ENCODE data around the gene USP51.
"Not testable (repeated sequence)": the region's sequence is repeated elsewhere in the genome, so short reads cannot be mapped to it uniquely, and the experiment has no call there.

GRCh38 chrX:55507699-55508098 lies 18.1 kb upstream of the USP51 start:
- not testable (repeated sequence) for TF ChIP-seq CTCF (IDR thresholded peaks at IDR 0.05); EZH2 (IDR thresholded peaks at IDR 0.05; ENCODE audit: borderline replicate concordance, insufficient read depth, low read depth, low read length, poor library complexity, severe bottlenecking)

Data from B cell (primary cell).